Spleen (tissue), 11 donors: Measurements from ENCODE around the gene TMEM116. TPM values are rescaled to one million over a fixed set of nuclear protein-coding genes. Genes with fewer than 3 reads are reported as not detected.

ENCODE experiments used
- DNase-seq: peaks from one replicate; pipeline ENCODE4 v3.0.0-alpha.2; 2020
- H3K27ac ChIP-seq, 8 donors: fragments of 200-600 bp; sonication (generic) in 7 of 8; 1 replicate in 4 of 8; 2 replicates in 4 of 8; pipeline versions ENCODE4 v1.5.0 to v1.8.0; 2016 to 2021; ENCODE audit warnings: inconsistent platforms in 4 of 8, mild to moderate bottlenecking in 4 of 8, moderate library complexity in 1 of 8
- H3K27me3 ChIP-seq, 7 donors: fragments of 200-600 bp; sonication (generic) in 6 of 7; replicated peaks in 1 of 7; 1 replicate in 4 of 7; 2 replicates in 3 of 7; pipeline versions ENCODE4 v1.5.0 to v1.8.0; 2016 to 2021; ENCODE audit warnings: inconsistent platforms in 3 of 7, mild to moderate bottlenecking in 1 of 7
- H3K36me3 ChIP-seq, 6 donors: fragments of 200-600 bp; sonication (generic) in 5 of 6; 1 replicate in 4 of 6; 2 replicates in 2 of 6; pipeline versions ENCODE4 v1.5.0 to v1.8.0; 2016 to 2021; ENCODE audit warnings: inconsistent platforms in 2 of 6
- H3K4me1 ChIP-seq, 6 donors: fragments of 200-600 bp; sonication (generic) in 5 of 6; 1 replicate in 3 of 6; 2 replicates in 3 of 6; pipeline versions ENCODE4 v1.5.0 to v1.8.0; 2016 to 2021; ENCODE audit warnings: inconsistent platforms in 3 of 6
- H3K4me3 ChIP-seq, 8 donors: fragments of 200-600 bp; sonication (generic) in 7 of 8; 1 replicate in 4 of 8; 2 replicates in 4 of 8; pipeline versions ENCODE4 v1.5.0 to v1.8.0; 2016 to 2021; ENCODE audit warnings: inconsistent platforms in 4 of 8, mild to moderate bottlenecking in 4 of 8, moderate library complexity in 2 of 8
- H3K9me3 ChIP-seq, 8 donors: fragments of 200-600 bp; sonication (generic) in 7 of 8; 1 replicate in 4 of 8; 2 replicates in 4 of 8; pipeline versions ENCODE4 v1.5.0 to v1.8.0; 2016 to 2021; ENCODE audit warnings: inconsistent platforms in 4 of 8
- CTCF ChIP-seq, 11 experiments: fragments of 200-600 bp in 7 of 11; fragments of 450-650 bp in 4 of 11; sonication (generic) in 4 of 11; IDR thresholded peaks in 8 of 11; conservative IDR thresholded peaks in 3 of 11; 1 replicate in 7 of 11; 2 replicates in 4 of 11; pipeline versions ENCODE4 v1.4.0 to v1.8.0; 2016 to 2021; ENCODE audit warnings: antibody characterized with exemption in 11 of 11, inconsistent platforms in 4 of 11, mild to moderate bottlenecking in 1 of 11
- POLR2A ChIP-seq, 3 donors: fragments of 450-650 bp; IDR thresholded peaks; one replicate each; pipeline ENCODE4 v1.5.1; 2017; ENCODE audit warnings: antibody characterized with exemption in 3 of 3, mild to moderate bottlenecking in 1 of 3
- POLR2AphosphoS5 ChIP-seq, 3 donors: sonication (generic); formaldehyde crosslinking; IDR thresholded peaks; one replicate each; pipeline ENCODE4 v1.5.1; 2017; ENCODE audit warnings: antibody characterized with exemption in 3 of 3
- WGBS, 5 donors: extraction: QIAGEN DNeasy Blood & Tissue Kit in 3 of 5; methylation state at CpG; one replicate each; pipeline versions ENCODE4 v1.1.5 to v1.1.7; 2013 to 2018; 5-methylcytosine and 5-hydroxymethylcytosine counted together
- intact Hi-C: fragments of 100-400 bp; cut with DNase I; formaldehyde crosslinking; loops from one replicate; pipeline ENCODE4 v1.15.0; 2023; ENCODE audit warnings: low total_unique reads
- polyA plus RNA-seq, 3 donors: library from polyadenylated mRNA; stranded (reverse); fragments of 200-250 nt; gene quantifications; one replicate each; pipeline ENCODE4 v1.2.1, GENCODE V29; 2013
- total RNA-seq, 7 donors: library from RNA; depleted of rRNA in 3 of 7; stranded (reverse); fragments of >200 nt in 3 of 7; fragmentation: NEBNext Ultra II Directional in 4 of 7; extraction: Animal tissue kit (Norgen Biotek cat#: 25700) in 4 of 7; gene quantifications; one replicate each; pipeline versions ENCODE4 v1.1.0 to v1.2.1, GENCODE V29; 2016 to 2021
- donor health status: healthy with polysubstance abuse.
- donor health status: DM: no; HTN: no; CAD: no; lungs with moderate emphysema.
- donor health status: DM: no; HTN: no; CAD: no.
- donor health status: Bipolar disorder and iron deficiency.
- donor health status: healthy.
- donor health status: DM: no; HTN: no; CAD: no.
- donor health status: DM: yes; HTN: yes; CAD: no.

TMEM116 gene
- total and polyA plus RNA-seq, 10 donors: 5.4 to 15.2 (median 10.6) TPM

- Histone ChIP-seq H3K36me3 (peaks cover 3 to 82% (median 46%) of the 10 kb centered on the region in 6 donors), H3K27me3 (no peaks in the 10 kb centered on the region), H3K4me1 (peaks cover 6 to 37% (median 11%) of the 10 kb centered on the region in 6 donors), H3K4me3 (no peak overlapping the region), H3K27ac (peak overlapping the region in 4 of 8 donors; percentile 30 to 57 (median 36)), H3K9me3 (no peaks in the 10 kb centered on the region)
- DNase-seq: no peak
- intact Hi-C loops: no loop called here
- WGBS, 5 donors: 55 to 72% (median 66%) methylated on average over 4 of the region's 4 CpGs
- TF ChIP-seq CTCF (IDR thresholded peaks at IDR 0.05 in 8 of 11, conservative IDR thresholded peaks at IDR 0.05 in 3 of 11) (no peak), POLR2A (IDR thresholded peaks at IDR 0.05) (no peak), POLR2AphosphoS5 (IDR thresholded peaks at IDR 0.05) (no peak)
These were observed 12.9 kb upstream of the TMEM116 start for GRCh38 chr12:112025808-112026375.

- no peak overlapping the region for H3K27ac ChIP-seq
- no peaks in the 10 kb centered on the region for H3K9me3 ChIP-seq
- no peaks in the 10 kb centered on the region for H3K27me3 ChIP-seq
- peaks cover 6 to 46% (median 18%) of the 10 kb centered on the region in 6 donors for H3K4me1 ChIP-seq
- intact Hi-C loops: no loop called here
- 93 to 98% (median 96%) methylated on average over 4 of the region's 4 CpGs for WGBS, 5 donors
- TF ChIP-seq POLR2AphosphoS5 (IDR thresholded peaks at IDR 0.05) (no peak), POLR2A (IDR thresholded peaks at IDR 0.05) (no peak), CTCF (IDR thresholded peaks at IDR 0.05 in 8 of 11, conservative IDR thresholded peaks at IDR 0.05 in 3 of 11) (no peak)
- no peak overlapping the region for H3K4me3 ChIP-seq
- H3K36me3 ChIP-seq: peaks cover 0 to 84% (median 49%) of the 10 kb centered on the region in 6 donors
- no peak for DNase-seq
These were observed 10.9 kb upstream of the TMEM116 start for GRCh38 chr12:112023759-112024396.

DNA sequence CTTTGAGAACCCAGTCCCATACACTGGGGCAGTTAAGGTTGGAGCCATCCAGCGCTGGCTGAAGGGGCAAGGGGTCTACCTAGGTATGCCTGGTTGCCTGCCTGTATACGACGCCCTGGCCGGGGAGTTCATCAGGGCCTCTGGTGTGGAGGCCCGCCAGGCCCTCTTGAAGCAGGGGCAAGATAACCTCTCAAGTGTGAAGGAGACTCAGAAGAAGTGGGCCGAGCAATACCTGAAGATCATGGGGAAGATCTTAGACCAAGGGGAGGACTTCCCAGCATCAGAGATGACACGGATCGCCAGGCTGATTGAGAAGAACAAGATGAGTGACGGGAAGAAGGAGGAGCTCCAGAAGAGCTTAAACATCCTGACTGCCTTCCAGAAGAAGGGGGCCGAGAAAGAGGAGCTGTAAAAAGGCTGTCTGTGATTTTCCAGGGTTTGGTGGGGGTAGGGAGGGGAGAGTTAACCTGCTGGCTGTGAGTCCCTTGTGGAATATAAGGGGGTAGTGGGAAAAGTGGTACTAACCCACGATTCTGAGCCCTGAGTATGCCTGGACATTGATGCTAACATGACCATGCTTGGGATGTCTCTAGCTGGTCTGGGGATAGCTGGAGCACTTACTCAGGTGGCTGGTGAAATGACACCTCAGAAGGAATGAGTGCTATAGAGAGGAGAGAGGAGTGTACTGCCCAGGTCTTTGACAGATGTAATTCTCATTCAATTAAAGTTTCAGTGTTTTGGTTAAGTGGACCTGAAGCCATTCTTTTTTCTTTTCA, 9.5 kb upstream of the TMEM116 start:
- TF ChIP-seq POLR2AphosphoS5 (IDR thresholded peaks at IDR 0.05) (peak in 1 of 3 donors; percentile 22), POLR2A (IDR thresholded peaks at IDR 0.05) (no peak), CTCF (IDR thresholded peaks at IDR 0.05 in 8 of 11, conservative IDR thresholded peaks at IDR 0.05 in 3 of 11) (no peak)
- DNase-seq: no peak
- peaks cover 0 to 84% (median 45%) of the 10 kb centered on the region in 6 donors for H3K36me3 ChIP-seq
- no peaks in the 10 kb centered on the region for H3K27me3 ChIP-seq
- no peaks in the 10 kb centered on the region for H3K9me3 ChIP-seq
- WGBS, 5 donors: 84 to 95% (median 90%) methylated on average over 11 of the region's 11 CpGs
- H3K4me3 ChIP-seq: no peak overlapping the region
- H3K27ac ChIP-seq: peak overlapping the region in 1 of 8 donors; percentile 7
- peaks cover 9 to 60% (median 31%) of the 10 kb centered on the region in 6 donors for H3K4me1 ChIP-seq
- intact Hi-C loops: no loop called here
